Gastroesophageal sphincter (tissue), 3 donors: ENCODE data around the gene PTK7.

Source experiments
- POLR2A ChIP-seq, 2 donors: fragments of 450-650 bp; IDR thresholded peaks; one replicate each; pipeline ENCODE4 v1.6.1; 2017; ENCODE audit warnings: antibody characterized with exemption in 2 of 2, mild to moderate bottlenecking in 2 of 2, moderate library complexity in 1 of 2
- POLR2AphosphoS5 ChIP-seq: sonication (generic); formaldehyde crosslinking; IDR thresholded peaks from one replicate; pipeline ENCODE4 v1.6.1; 2017; ENCODE audit warnings: antibody characterized with exemption
- TF ChIP-seq, protein P1 (sequence below), 4 experiments: fragments of 200-600 bp in 2 of 4; fragments of 450-650 bp in 2 of 4; sonication (generic) in 1 of 4; IDR thresholded peaks; one replicate each; pipeline ENCODE4 v1.5.1; 2017 to 2019; ENCODE audit warnings: antibody characterized with exemption in 4 of 4, mild to moderate bottlenecking in 2 of 4, moderate library complexity in 2 of 4

DNA sequence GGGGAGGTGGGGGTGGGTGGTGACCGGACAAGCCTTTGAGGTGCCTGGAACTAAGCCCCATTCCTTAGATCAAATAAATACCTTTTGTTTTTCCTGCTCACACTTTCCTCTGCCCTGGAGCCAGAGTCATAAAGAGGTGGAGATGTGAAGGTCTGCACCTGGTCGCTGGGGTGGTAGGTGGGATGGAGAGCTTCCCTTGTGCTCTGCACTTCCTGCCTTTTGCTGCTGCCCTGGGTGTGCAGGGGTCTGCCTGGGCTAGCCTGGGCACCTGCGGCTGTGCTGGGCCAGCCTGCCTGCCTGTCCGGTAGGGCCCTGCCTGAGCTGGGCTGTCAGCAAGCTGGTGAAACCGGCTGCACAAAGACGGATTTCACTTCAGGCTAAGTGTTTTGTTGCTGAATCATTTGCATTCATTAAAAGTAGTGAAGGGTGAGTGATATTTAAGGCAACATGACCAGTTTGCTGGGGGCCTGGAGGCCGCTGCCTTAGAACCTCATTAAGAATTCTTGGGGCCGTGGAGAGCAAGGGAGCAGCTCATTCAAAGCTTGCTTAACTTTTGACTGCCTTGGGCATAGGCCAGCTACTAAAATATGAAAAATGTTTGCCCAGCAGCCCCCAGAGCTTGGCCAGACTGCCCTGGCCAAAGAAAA is 20.5 kb downstream of the PTK7 start:
- TF ChIP-seq, protein P1, sequence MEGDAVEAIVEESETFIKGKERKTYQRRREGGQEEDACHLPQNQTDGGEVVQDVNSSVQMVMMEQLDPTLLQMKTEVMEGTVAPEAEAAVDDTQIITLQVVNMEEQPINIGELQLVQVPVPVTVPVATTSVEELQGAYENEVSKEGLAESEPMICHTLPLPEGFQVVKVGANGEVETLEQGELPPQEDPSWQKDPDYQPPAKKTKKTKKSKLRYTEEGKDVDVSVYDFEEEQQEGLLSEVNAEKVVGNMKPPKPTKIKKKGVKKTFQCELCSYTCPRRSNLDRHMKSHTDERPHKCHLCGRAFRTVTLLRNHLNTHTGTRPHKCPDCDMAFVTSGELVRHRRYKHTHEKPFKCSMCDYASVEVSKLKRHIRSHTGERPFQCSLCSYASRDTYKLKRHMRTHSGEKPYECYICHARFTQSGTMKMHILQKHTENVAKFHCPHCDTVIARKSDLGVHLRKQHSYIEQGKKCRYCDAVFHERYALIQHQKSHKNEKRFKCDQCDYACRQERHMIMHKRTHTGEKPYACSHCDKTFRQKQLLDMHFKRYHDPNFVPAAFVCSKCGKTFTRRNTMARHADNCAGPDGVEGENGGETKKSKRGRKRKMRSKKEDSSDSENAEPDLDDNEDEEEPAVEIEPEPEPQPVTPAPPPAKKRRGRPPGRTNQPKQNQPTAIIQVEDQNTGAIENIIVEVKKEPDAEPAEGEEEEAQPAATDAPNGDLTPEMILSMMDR (IDR thresholded peaks at IDR 0.05), result no peak
- no peak for TF ChIP-seq POLR2A (IDR thresholded peaks at IDR 0.05)
- TF ChIP-seq POLR2AphosphoS5, result no peak
